H9 (cell line): ENCODE measurements around the gene STYK1. TPM values are rescaled to one million over a fixed set of nuclear protein-coding genes. Genes with fewer than 3 reads are reported as not detected.

ENCODE experiments used
- DNase-seq: peaks from one replicate; pipeline ENCODE4 v3.0.0-alpha.2; 2017
- H2AFZ ChIP-seq: one replicate; pipeline ENCODE4 v1.6.1; 2013; ENCODE audit warnings: mild to moderate bottlenecking, low read length, control low read depth, moderate library complexity
- H2AK5ac ChIP-seq: 2 replicates; pipeline ENCODE4 v1.6.1; 2013; ENCODE audit warnings: low read length, control low read depth, mixed read lengths; ENCODE audit not compliant: insufficient read length
- H2BK120ac ChIP-seq: one replicate; pipeline ENCODE4 v1.6.1; 2013; ENCODE audit warnings: low read depth, mild to moderate bottlenecking, low read length, control low read depth, inconsistent platforms; ENCODE audit not compliant: poor library complexity, severe bottlenecking
- H2BK12ac ChIP-seq: 2 replicates; pipeline ENCODE4 v1.6.1; 2013; ENCODE audit warnings: low read length, control low read depth, mixed read lengths, low read depth; ENCODE audit not compliant: insufficient read length
- H2BK15ac ChIP-seq: 2 replicates; pipeline ENCODE4 v1.6.1; 2013; ENCODE audit warnings: low read depth, low read length, control low read depth
- H2BK20ac ChIP-seq: one replicate; pipeline ENCODE4 v1.6.1; 2013; ENCODE audit warnings: low read depth, mild to moderate bottlenecking, low read length, control low read depth, inconsistent platforms; ENCODE audit not compliant: poor library complexity, severe bottlenecking
- H2BK5ac ChIP-seq: 2 replicates; pipeline ENCODE4 v1.6.1; 2013; ENCODE audit warnings: low read length, control low read depth, mixed read lengths; ENCODE audit not compliant: insufficient read length
- H3K14ac ChIP-seq: 2 replicates; pipeline ENCODE4 v1.6.1; 2013; ENCODE audit warnings: low read length, control low read depth; ENCODE audit not compliant: insufficient read depth
- H3K18ac ChIP-seq: 2 replicates; pipeline ENCODE4 v1.6.1; 2013; ENCODE audit warnings: low read depth, mild to moderate bottlenecking, mixed read lengths, low read length, control low read depth; ENCODE audit not compliant: insufficient read length
- H3K23ac ChIP-seq: 2 replicates; pipeline ENCODE4 v1.6.1; 2013; ENCODE audit warnings: low read length, control low read depth, mixed read lengths, low read depth; ENCODE audit not compliant: insufficient read length
- H3K23me2 ChIP-seq: 2 replicates; pipeline ENCODE4 v1.6.1; 2013; ENCODE audit warnings: low read depth, mild to moderate bottlenecking, mixed read lengths, low read length, control low read depth; ENCODE audit not compliant: insufficient read length, poor library complexity, severe bottlenecking
- H3K27ac ChIP-seq: 2 replicates; pipeline ENCODE4 v1.5.1; 2013; ENCODE audit warnings: low read length, control low read depth, mixed read lengths, low read depth; ENCODE audit not compliant: insufficient read length
- H3K27me3 ChIP-seq: 2 replicates; pipeline ENCODE4 v1.6.1; 2013; ENCODE audit warnings: low read length, control low read depth, inconsistent platforms; ENCODE audit not compliant: insufficient read depth
- H3K4ac ChIP-seq: 2 replicates; pipeline ENCODE4 v1.6.1; 2013; ENCODE audit warnings: low read depth, mild to moderate bottlenecking, control low read depth, inconsistent platforms, low read length, moderate library complexity
- H3K4me1 ChIP-seq: 2 replicates; pipeline ENCODE4 v1.6.1; 2013; ENCODE audit warnings: low read length, control low read depth, inconsistent platforms; ENCODE audit not compliant: insufficient read depth
- H3K4me2 ChIP-seq: 2 replicates; pipeline ENCODE4 v1.6.1; 2013; ENCODE audit warnings: low read length, control low read depth, mixed read lengths; ENCODE audit not compliant: insufficient read length, insufficient read depth
- H3K56ac ChIP-seq: 2 replicates; pipeline ENCODE4 v1.6.1; 2013; ENCODE audit warnings: low read depth, mild to moderate bottlenecking, mixed read lengths, low read length, control low read depth; ENCODE audit not compliant: insufficient read length
- H3K79me1 ChIP-seq: 2 replicates; pipeline ENCODE4 v1.6.1; 2013; ENCODE audit warnings: low read depth, mild to moderate bottlenecking, moderate library complexity, low read length, control low read depth, inconsistent platforms; ENCODE audit not compliant: insufficient read depth, poor library complexity, severe bottlenecking
- H3K79me2 ChIP-seq: 2 replicates; pipeline ENCODE4 v1.6.1; 2013; ENCODE audit warnings: low read length, control low read depth, inconsistent platforms; ENCODE audit not compliant: insufficient read depth
- H3K9ac ChIP-seq: 2 replicates; pipeline ENCODE4 v1.6.1; 2013; ENCODE audit warnings: low read length, control low read depth, mixed read lengths; ENCODE audit not compliant: insufficient read length; ENCODE audit errors: extremely low read depth
- H3K9me3 ChIP-seq: one replicate; pipeline ENCODE4 v1.6.1; 2013; ENCODE audit warnings: low read depth, low read length, inconsistent platforms; ENCODE audit not compliant: control insufficient read depth
- H3T11ph ChIP-seq: one replicate; pipeline ENCODE4 v1.6.1; 2013; ENCODE audit warnings: mild to moderate bottlenecking, low read length, control low read depth, inconsistent platforms
- H4K20me1 ChIP-seq: one replicate; pipeline ENCODE4 v1.6.1; 2013; ENCODE audit not compliant: control insufficient read depth, insufficient read length, insufficient read depth
- H4K5ac ChIP-seq: 2 replicates; pipeline ENCODE4 v1.6.1; 2013; ENCODE audit warnings: low read depth, mild to moderate bottlenecking, mixed read lengths, low read length, control low read depth; ENCODE audit not compliant: insufficient read length
- H4K8ac ChIP-seq: replicated peaks from 2 replicates; pipeline ENCODE4 v1.6.1; 2013; ENCODE audit warnings: low read length, control low read depth, mixed read lengths, low read depth; ENCODE audit not compliant: insufficient read length
- H4K91ac ChIP-seq: 2 replicates; pipeline ENCODE4 v1.6.1; 2013; ENCODE audit warnings: low read depth, mild to moderate bottlenecking, moderate library complexity, mixed read lengths, low read length, control low read depth; ENCODE audit not compliant: insufficient read length
- H3K27ac Mint-ChIP-seq, 3 experiments: 2 replicates in 2 of 3; 3 replicates in 1 of 3; pipeline ENCODE4 v1.8.0; 2020 to 2021; ENCODE audit warnings: mixed read lengths in 3 of 3, mild to moderate bottlenecking in 1 of 3, moderate library complexity in 1 of 3
- H3K27me3 Mint-ChIP-seq: 2 replicates; pipeline ENCODE4 v1.8.0; 2021; ENCODE audit warnings: low read depth, mild to moderate bottlenecking, moderate library complexity, mixed read lengths
- H3K36me3 Mint-ChIP-seq, 3 experiments: 2 replicates in 2 of 3; 3 replicates in 1 of 3; pipeline ENCODE4 v1.8.0; 2020 to 2021; ENCODE audit warnings: low read depth in 3 of 3, mixed read lengths in 3 of 3; ENCODE audit not compliant: insufficient read depth in 1 of 3
- H3K4me1 Mint-ChIP-seq, 2 experiments: 2 replicates each; pipeline ENCODE4 v1.8.0; 2020; ENCODE audit warnings: mixed read lengths in 2 of 2
- H3K4me3 Mint-ChIP-seq, 2 experiments: 2 replicates in 1 of 2; 3 replicates in 1 of 2; pipeline ENCODE4 v1.8.0; 2020 to 2021; ENCODE audit warnings: mild to moderate bottlenecking in 2 of 2, mixed read lengths in 2 of 2, moderate library complexity in 1 of 2
- H3K9me3 Mint-ChIP-seq, 2 experiments: 2 replicates in 1 of 2; 3 replicates in 1 of 2; pipeline ENCODE4 v1.8.0; 2020; ENCODE audit warnings: mild to moderate bottlenecking in 2 of 2, mixed read lengths in 2 of 2, moderate library complexity in 1 of 2
- CTCF ChIP-seq: fragments of 200-600 bp; sonication (generic); conservative IDR thresholded peaks from 3 replicates; pipeline ENCODE4 v1.8.0; 2021; ENCODE audit warnings: antibody characterized with exemption, mild to moderate bottlenecking
- WGBS: extraction: QIAGEN DNeasy Blood & Tissue Kit; methylation state at CpG from one replicate; pipeline ENCODE4 v1.1.7; 2013; ENCODE audit warnings: missing lambda C conversion rate, low lambda C conversion rate, mixed read lengths; ENCODE audit not compliant: insufficient read length; ENCODE audit errors: extremely low coverage; 5-methylcytosine and 5-hydroxymethylcytosine counted together
- total RNA-seq: library from RNA; stranded (reverse); gene quantifications from 2 replicates; pipeline ENCODE4 v1.2.1, GENCODE V29; 2021

Gene STYK1
- total RNA-seq, 1 experiment from 2014 or later, result 0.37 TPM

GRCh38 chr12:10635306-10635705, 38.5 kb downstream of the STYK1 start:
- no peak overlapping the region for H4K91ac ChIP-seq
- Mint-ChIP-seq H3K4me1 (peaks cover 10% of the 10 kb centered on the region in 2 experiments), H3K27me3 (no peaks in the 10 kb centered on the region), H3K36me3 (no peaks in the 10 kb centered on the region), H3K27ac (no peak overlapping the region), H3K4me3 (no peak overlapping the region), H3K9me3 (no peaks in the 10 kb centered on the region)
- H3K9me3 ChIP-seq, result no peaks in the 10 kb centered on the region
- no peak overlapping the region for H3K27ac ChIP-seq
- no peaks in the 10 kb centered on the region for H3K23me2 ChIP-seq
- H4K5ac ChIP-seq, result no peak overlapping the region
- no peak overlapping the region for H3K4me2 ChIP-seq
- no CpG with 5 or more reads among the region's 2 CpGs for WGBS
- no peak overlapping the region for H3T11ph ChIP-seq
- H2AK5ac ChIP-seq, result no peak overlapping the region
- no peak overlapping the region for H3K23ac ChIP-seq
- H2BK120ac ChIP-seq, result no peak overlapping the region
- H2BK12ac ChIP-seq, result no peak overlapping the region
- H4K8ac ChIP-seq, result no peak overlapping the region
- no peaks in the 10 kb centered on the region for H3K27me3 ChIP-seq
- TF ChIP-seq CTCF, result no peak
- H2BK15ac ChIP-seq, result no peak overlapping the region
- H3K14ac ChIP-seq, result no peak overlapping the region
- H3K79me2 ChIP-seq, result no peaks in the 10 kb centered on the region
- H3K4me1 ChIP-seq, result no peaks in the 10 kb centered on the region
- H3K79me1 ChIP-seq, result no peaks in the 10 kb centered on the region
- H2BK5ac ChIP-seq, result no peak overlapping the region
- no peak for DNase-seq
- no peak overlapping the region for H3K18ac ChIP-seq
- no peak overlapping the region for H3K9ac ChIP-seq
- H3K4ac ChIP-seq, result no peak overlapping the region
- no peaks in the 10 kb centered on the region for H4K20me1 ChIP-seq
- H3K56ac ChIP-seq, result no peak overlapping the region
- no peak overlapping the region for H2AFZ ChIP-seq
- no peak overlapping the region for H2BK20ac ChIP-seq
